ENCODE results near the gene TLE3.
"Not testable (repeated sequence)": the region's sequence is repeated elsewhere in the genome, so short reads cannot be mapped to it uniquely, and the experiment has no call there.

The TLE3 gene

GRCh38 chr15:70127288-70127746 lies 29.6 kb upstream of the TLE3 start:
- in situ Hi-C loops (cut with MboI; ENCODE audit: low sequenced_read_pairs) = no loop called here

- in situ Hi-C loops (cut with MboI; ENCODE audit: low sequenced_read_pairs) = no loop called here
These were observed 28.6 kb upstream of the TLE3 start for GRCh38 chr15:70126362-70126761.

GRCh38 chr15:70125605-70126004 lies 27.9 kb upstream of the TLE3 start:
- in situ Hi-C loops (cut with MboI; ENCODE audit: low sequenced_read_pairs) = no loop called here

- in situ Hi-C loops (cut with MboI; ENCODE audit: low sequenced_read_pairs) = no loop called here
These were observed 24.0 kb upstream of the TLE3 start for GRCh38 chr15:70121624-70122302.

GRCh38 chr15:70120958-70121623 lies 23.4 kb upstream of the TLE3 start:
- in situ Hi-C loops (cut with MboI; ENCODE audit: low sequenced_read_pairs) = no loop called here

- in situ Hi-C loops (cut with MboI; ENCODE audit: low sequenced_read_pairs) = no loop called here
These were observed 22.3 kb upstream of the TLE3 start for GRCh38 chr15:70119911-70120508.

- in situ Hi-C loops (cut with MboI; ENCODE audit: low sequenced_read_pairs) = no loop called here
These were observed 20.9 kb upstream of the TLE3 start for GRCh38 chr15:70118599-70118998.

GRCh38 chr15:70116317-70116716 lies 18.6 kb upstream of the TLE3 start:
- in situ Hi-C loops (cut with MboI; ENCODE audit: low sequenced_read_pairs) = no loop called here

- in situ Hi-C loops (cut with MboI; ENCODE audit: low sequenced_read_pairs) = no loop called here
These were observed 16.5 kb upstream of the TLE3 start for GRCh38 chr15:70114221-70114620.

GRCh38 chr15:70113304-70113700 lies 15.6 kb upstream of the TLE3 start:
- in situ Hi-C loops (cut with MboI; ENCODE audit: low sequenced_read_pairs) = no loop called here

- in situ Hi-C loops (cut with MboI; ENCODE audit: low sequenced_read_pairs) = not testable (repeated sequence)
These were observed 15.0 kb upstream of the TLE3 start for GRCh38 chr15:70112572-70113303.

- in situ Hi-C loops (cut with MboI; ENCODE audit: low sequenced_read_pairs) = no loop called here
These were observed 14.3 kb upstream of the TLE3 start for GRCh38 chr15:70112074-70112395.

- in situ Hi-C loops (cut with MboI; ENCODE audit: low sequenced_read_pairs) = no loop called here
These were observed 13.7 kb upstream of the TLE3 start for GRCh38 chr15:70111203-70112073.

GRCh38 chr15:70109978-70110377 lies 12.3 kb upstream of the TLE3 start:
- in situ Hi-C loops (cut with MboI; ENCODE audit: low sequenced_read_pairs) = no loop called here

- in situ Hi-C loops (cut with MboI; ENCODE audit: low sequenced_read_pairs) = no loop called here
These were observed 11.8 kb upstream of the TLE3 start for GRCh38 chr15:70109531-70109930.

GRCh38 chr15:70103880-70104626 lies 6.3 kb upstream of the TLE3 start:
- in situ Hi-C loops (cut with MboI; ENCODE audit: low sequenced_read_pairs) = no loop called here

GRCh38 chr15:70102827-70103226 lies 5.1 kb upstream of the TLE3 start:
- in situ Hi-C loops (cut with MboI; ENCODE audit: low sequenced_read_pairs) = no loop called here

GRCh38 chr15:70101459-70102113 lies 3.9 kb upstream of the TLE3 start:
- in situ Hi-C loops (cut with MboI; ENCODE audit: low sequenced_read_pairs) = no loop called here
